ENCODE measurements around the gene APOL6. TPM values are rescaled to one million over a fixed set of nuclear protein-coding genes. Genes with fewer than 3 reads are reported as not detected.

APOL6 gene
- total RNA-seq, 4 donors from 2014 or later: 4.6 to 39.7 (median 27.5) TPM

- H3K4me1 ChIP-seq: peaks cover 0 to 7% (median 3%) of the 10 kb centered on the region in 4 donors
- no peak for DNase-seq
- in situ Hi-C loops (cut with MboI; ENCODE audit: low pct_ligation_motif_present in 1 of 4, low pct_unique_long_range_greater_than_20kb in 1 of 4, low sequenced_read_pairs in 3 of 4): loop anchor here in 1 of 4 donors (25.0 kb wide), 1 partner anchor 510 kb away; no protein-coding TSS in a partner anchor
- TF ChIP-seq POLR2A (IDR thresholded peaks at IDR 0.05) (no peak), EP300 (IDR thresholded peaks at IDR 0.05; ENCODE audit: low read depth) (no peak), POLR2AphosphoS5 (IDR thresholded peaks at IDR 0.05) (no peak), CTCF (IDR thresholded peaks at IDR 0.05) (no peak)
- H3K27ac ChIP-seq: no peak overlapping the region
- no peaks in the 10 kb centered on the region for H3K36me3 ChIP-seq
- H3K9me3 ChIP-seq: no peaks in the 10 kb centered on the region
- WGBS, 2 donors (ENCODE audit: low coverage in 1 of 2): 79 to 84% methylated on average over 8 to 9 of the region's 9 CpGs
- no peaks in the 10 kb centered on the region for H3K27me3 ChIP-seq
- intact Hi-C loops (cut with DNase I; ENCODE audit: low total_unique reads): no loop called here
- no peak overlapping the region for H3K4me3 ChIP-seq
Observed at GRCh38 chr22:35601743-35602615, 46.3 kb upstream of the APOL6 start.

- intact Hi-C loops (cut with DNase I; ENCODE audit: low total_unique reads): no loop called here
- in situ Hi-C loops (cut with MboI; ENCODE audit: low pct_ligation_motif_present in 1 of 4, low pct_unique_long_range_greater_than_20kb in 1 of 4, low sequenced_read_pairs in 3 of 4): loop anchor here in 1 of 4 donors (25.0 kb wide), 1 partner anchor 508 kb away; no protein-coding TSS in a partner anchor
- Histone ChIP-seq H3K9me3 (no peaks in the 10 kb centered on the region), H3K4me3 (no peak overlapping the region), H3K27me3 (no peaks in the 10 kb centered on the region), H3K27ac (no peak overlapping the region), H3K36me3 (no peaks in the 10 kb centered on the region), H3K4me1 (peaks cover 0 to 7% (median 3%) of the 10 kb centered on the region in 4 donors)
- no peak for DNase-seq
- no peak for TF ChIP-seq EP300 (IDR thresholded peaks at IDR 0.05; ENCODE audit: low read depth)
- no peak for TF ChIP-seq POLR2AphosphoS5 (IDR thresholded peaks at IDR 0.05)
- TF ChIP-seq POLR2A (IDR thresholded peaks at IDR 0.05): no peak
- no peak for TF ChIP-seq CTCF (IDR thresholded peaks at IDR 0.05)
- WGBS, 2 donors (ENCODE audit: low coverage in 1 of 2): 31 to 62% methylated on average over 2 to 9 of the region's 9 CpGs
Observed at GRCh38 chr22:35604621-35605368, 43.5 kb upstream of the APOL6 start.

GRCh38 chr22:35605369-35605680 is 42.9 kb upstream of the APOL6 start:
- peak overlapping the region in 1 of 4 donors; percentile 25 for H3K27ac ChIP-seq
- TF ChIP-seq CTCF (IDR thresholded peaks at IDR 0.05): no peak
- no peak for TF ChIP-seq EP300 (IDR thresholded peaks at IDR 0.05; ENCODE audit: low read depth)
- no peak for TF ChIP-seq POLR2AphosphoS5 (IDR thresholded peaks at IDR 0.05)
- no peak for TF ChIP-seq POLR2A (IDR thresholded peaks at IDR 0.05)
- in situ Hi-C loops (cut with MboI; ENCODE audit: low pct_ligation_motif_present in 1 of 4, low pct_unique_long_range_greater_than_20kb in 1 of 4, low sequenced_read_pairs in 3 of 4): loop anchor here in 1 of 4 donors (25.0 kb wide), 1 partner anchor 507 kb away; no protein-coding TSS in a partner anchor
- H3K9me3 ChIP-seq: no peaks in the 10 kb centered on the region
- H3K36me3 ChIP-seq: no peaks in the 10 kb centered on the region
- DNase-seq: no peak
- 71 to 100% methylated on average over 1 to 2 of the region's 2 CpGs for WGBS, 2 donors (ENCODE audit: low coverage in 1 of 2)
- H3K4me1 ChIP-seq: peaks cover 0 to 7% (median 3%) of the 10 kb centered on the region in 4 donors
- intact Hi-C loops (cut with DNase I; ENCODE audit: low total_unique reads): no loop called here
- no peak overlapping the region for H3K4me3 ChIP-seq
- no peaks in the 10 kb centered on the region for H3K27me3 ChIP-seq

- 52 to 69% methylated on average over 7 to 13 of the region's 13 CpGs for WGBS, 2 donors (ENCODE audit: low coverage in 1 of 2)
Observed at GRCh38 chr22:35605851-35606481, 42.3 kb upstream of the APOL6 start.

More at GRCh38 chr22:35605851-35606481, 42.3 kb upstream of the APOL6 start:
- H3K27me3 ChIP-seq: no peaks in the 10 kb centered on the region
- peaks cover 0 to 7% (median 3%) of the 10 kb centered on the region in 4 donors for H3K4me1 ChIP-seq
- no peaks in the 10 kb centered on the region for H3K9me3 ChIP-seq
- intact Hi-C loops (cut with DNase I; ENCODE audit: low total_unique reads) (no loop called here), in situ Hi-C loops (cut with MboI; ENCODE audit: low pct_ligation_motif_present in 1 of 4, low pct_unique_long_range_greater_than_20kb in 1 of 4, low sequenced_read_pairs in 3 of 4) (loop anchor here in 1 of 4 donors (25.0 kb wide), 1 partner anchor 506 kb away; no protein-coding TSS in a partner anchor)
- no peak overlapping the region for H3K4me3 ChIP-seq
- no peak for TF ChIP-seq POLR2AphosphoS5 (IDR thresholded peaks at IDR 0.05)
- no peak for TF ChIP-seq EP300 (IDR thresholded peaks at IDR 0.05; ENCODE audit: low read depth)
- TF ChIP-seq CTCF (IDR thresholded peaks at IDR 0.05): no peak
- TF ChIP-seq POLR2A (IDR thresholded peaks at IDR 0.05): no peak
- H3K36me3 ChIP-seq: no peaks in the 10 kb centered on the region
- DNase-seq: no peak
- peak overlapping the region in 1 of 4 donors; percentile 25 for H3K27ac ChIP-seq
